HG03565 (cell line): Measurements from ENCODE around the gene LRP1B.

Source experiments
- ATAC-seq: cut with Tn5 transposase; IDR thresholded peaks from one replicate; pipeline ENCODE4 v1.9.1; 2021; ENCODE audit warnings: mild to moderate bottlenecking, moderate library complexity; ENCODE audit not compliant: unreplicated experiment

Gene LRP1B

GRCh38 chr2:141526760-141527159 is 604.1 kb downstream of the LRP1B start:
- no peak for ATAC-seq

- ATAC-seq = no peak
Measured at GRCh38 chr2:141524777-141525176, 606.0 kb downstream of the LRP1B start.

GRCh38 chr2:141523199-141523598 is 607.6 kb downstream of the LRP1B start:
- ATAC-seq = peak; percentile 67

GRCh38 chr2:141522702-141523101 is 608.1 kb downstream of the LRP1B start:
- no peak for ATAC-seq

- ATAC-seq = peak; percentile 35
Measured at GRCh38 chr2:141522048-141522447, 608.8 kb downstream of the LRP1B start.

- no peak for ATAC-seq
Measured at GRCh38 chr2:141519906-141520305, 610.9 kb downstream of the LRP1B start.

- ATAC-seq = no peak
Measured at GRCh38 chr2:141517852-141518421, 612.9 kb downstream of the LRP1B start.

GRCh38 chr2:141517180-141517851 is 613.5 kb downstream of the LRP1B start:
- no peak for ATAC-seq

- no peak for ATAC-seq
Measured at GRCh38 chr2:141515931-141516330, 614.9 kb downstream of the LRP1B start.

GRCh38 chr2:141513853-141514252 is 617.0 kb downstream of the LRP1B start:
- ATAC-seq = peak; percentile 100

- ATAC-seq = no peak
Measured at GRCh38 chr2:141508806-141509595, 621.8 kb downstream of the LRP1B start.

- ATAC-seq = no peak
Measured at GRCh38 chr2:141508086-141508752, 622.6 kb downstream of the LRP1B start.

GRCh38 chr2:141506135-141506534 is 624.7 kb downstream of the LRP1B start:
- ATAC-seq = no peak

GRCh38 chr2:141501752-141502151 is 629.1 kb downstream of the LRP1B start:
- ATAC-seq = no peak

- no peak for ATAC-seq
Measured at GRCh38 chr2:141499123-141499522, 631.7 kb downstream of the LRP1B start.

- ATAC-seq = no peak
Measured at GRCh38 chr2:141498561-141498960, 632.3 kb downstream of the LRP1B start.

GRCh38 chr2:141497272-141497671 is 633.5 kb downstream of the LRP1B start:
- ATAC-seq = no peak

- no peak for ATAC-seq
Measured at GRCh38 chr2:141496810-141497209, 634.0 kb downstream of the LRP1B start.

GRCh38 chr2:141493936-141494335 is 636.9 kb downstream of the LRP1B start:
- no peak for ATAC-seq

- ATAC-seq = no peak
Measured at GRCh38 chr2:141492816-141493215, 638.0 kb downstream of the LRP1B start.

- no peak for ATAC-seq
Measured at GRCh38 chr2:141490886-141491285, 639.9 kb downstream of the LRP1B start.
